PC-9 (cell line): ENCODE results near the gene GTPBP3. TPM values are rescaled to one million over a fixed set of nuclear protein-coding genes. Genes with fewer than 3 reads are reported as not detected.
A peak's percentile ranks its signal among the peaks of the same experiment; 100 is the strongest.

Source experiments
- BruUV-seq: library from RNA; stranded (reverse); fragments of 400-500 nt; replicated peaks from 2 replicates; lab custom pipeline; 2021; lab: Mats Ljungman, UMichigan
- CTCF ChIA-PET: fragments of 300-600 bp; sonication (Branson Sonifier 250); formaldehyde crosslinking; loops from one replicate; lab custom pipeline; 2022; ENCODE audit warnings: antibody characterized with exemption; lab: Charles Lee
- POLR2A ChIA-PET: fragments of 300-600 bp; sonication (Branson Sonifier 250); formaldehyde crosslinking; loops from one replicate; lab custom pipeline; 2022; ENCODE audit warnings: antibody characterized with exemption; ENCODE audit not compliant: unreplicated experiment; lab: Charles Lee
- DNase-seq, 2 experiments: peaks; one replicate each; pipeline versions ENCODE4 v3.0.0 to v3.0.0-alpha.2; 2015 to 2022; ENCODE audit warnings: mixed read lengths in 1 of 2
- H2AFZ ChIP-seq: fragments of 200-600 bp; sonication (generic); 2 replicates; pipeline ENCODE4 v1.8.1; 2017; ENCODE audit warnings: antibody characterized with exemption
- H3F3A ChIP-seq: fragments of 200-600 bp; sonication (generic); 2 replicates; pipeline ENCODE4 v1.8.1; 2017; ENCODE audit warnings: antibody characterized with exemption, mild to moderate bottlenecking, low read depth; ENCODE audit not compliant: insufficient read depth
- H3K27ac ChIP-seq: fragments of 200-600 bp; sonication (generic); 2 replicates; pipeline ENCODE4 v1.6.1; 2016; ENCODE audit warnings: mixed run types
- H3K27me3 ChIP-seq: fragments of 200-600 bp; sonication (generic); 2 replicates; pipeline ENCODE4 v1.6.1; 2016; ENCODE audit warnings: low read depth, mixed run types; ENCODE audit not compliant: insufficient read depth
- H3K36me3 ChIP-seq: fragments of 200-600 bp; sonication (generic); 2 replicates; pipeline ENCODE4 v1.6.1; 2016; ENCODE audit warnings: low read depth, mixed run types
- H3K4me1 ChIP-seq: fragments of 200-600 bp; sonication (generic); replicated peaks from 2 replicates; pipeline ENCODE4 v1.6.1; 2016; ENCODE audit warnings: mixed run types; ENCODE audit not compliant: insufficient read depth
- H3K4me2 ChIP-seq: fragments of 200-600 bp; sonication (generic); 2 replicates; pipeline ENCODE4 v1.6.1; 2017; ENCODE audit warnings: mixed run types
- H3K4me3 ChIP-seq: fragments of 200-600 bp; sonication (generic); 2 replicates; pipeline ENCODE4 v1.6.1; 2016; ENCODE audit warnings: mixed run types
- H3K79me2 ChIP-seq: fragments of 200-600 bp; sonication (generic); 2 replicates; pipeline ENCODE4 v1.6.1; 2017; ENCODE audit warnings: low read depth, mixed run types
- H3K9me2 ChIP-seq: fragments of 200-600 bp; sonication (generic); 2 replicates; pipeline ENCODE4 v1.8.1; 2017; ENCODE audit warnings: mild to moderate bottlenecking; ENCODE audit not compliant: insufficient read depth
- H3K9me3 ChIP-seq: fragments of 200-600 bp; sonication (generic); 2 replicates; pipeline ENCODE4 v1.8.1; 2016; ENCODE audit warnings: low read depth; ENCODE audit not compliant: insufficient read depth
- H4K20me1 ChIP-seq: fragments of 200-600 bp; sonication (generic); 2 replicates; pipeline ENCODE4 v1.8.1; 2017; ENCODE audit not compliant: insufficient read depth
- CTCF ChIP-seq: fragments of 200-600 bp; sonication (generic); conservative IDR thresholded peaks from 2 replicates; pipeline ENCODE4 v1.6.1; 2017; ENCODE audit warnings: mixed run types, antibody characterized with exemption, mild to moderate bottlenecking, moderate library complexity
- EZH2 ChIP-seq: fragments of 200-600 bp; sonication (generic); IDR thresholded peaks from 2 replicates; pipeline ENCODE4 v1.8.0; 2017; ENCODE audit warnings: antibody characterized with exemption, low read depth
- intact Hi-C: fragments of 100-400 bp; cut with micrococcal nuclease; formaldehyde crosslinking; loops from one replicate; pipeline ENCODE4 v1.10.0; 2022; ENCODE audit not compliant: unreplicated experiment
- total RNA-seq: library from RNA; stranded (reverse); gene quantifications from 2 replicates; pipeline ENCODE4 v1.2.3, GENCODE V29; 2021

GTPBP3 gene
- total RNA-seq, 1 experiment from 2014 or later: 50.7 TPM

- Histone ChIP-seq H4K20me1 (no peaks in the 10 kb centered on the region; the same call in 1 of the 2 replicates), H3K9me3 (no peaks in the 10 kb centered on the region), H3K36me3 (peaks cover 6% of the 10 kb centered on the region; the same call in 1 of the 2 replicates), H3K79me2 (peaks cover 14% of the 10 kb centered on the region), H3K27me3 (no peaks in the 10 kb centered on the region), H3K4me2 (no peak overlapping the region), H3K27ac (no peak overlapping the region), H3K4me1 (peaks cover 7% of the 10 kb centered on the region), H3K4me3 (no peak overlapping the region), H3F3A (peaks cover 48% of the 10 kb centered on the region; the same call in 1 of the 2 replicates), H2AFZ (no peak overlapping the region), H3K9me2 (no peaks in the 10 kb centered on the region)
- intact Hi-C loops: no loop called here
- no TSS peak for BruUV-seq
- TF ChIP-seq EZH2 (no peak), CTCF (no peak)
- POLR2A ChIA-PET: no interaction called here
- CTCF ChIA-PET: no interaction called here
- no peak for DNase-seq
Measured at GRCh38 chr19:17341845-17342244, 4.5 kb downstream of the GTPBP3 start.

GRCh38 chr19:17346109-17346671, 8.8 kb downstream of the GTPBP3 start:
- H3F3A ChIP-seq: peaks cover 38% of the 10 kb centered on the region; the same call in 1 of the 2 replicates
- H3K4me1 ChIP-seq: peaks cover 10% of the 10 kb centered on the region
- H3K36me3 ChIP-seq: peaks cover 5% of the 10 kb centered on the region; the same call in 1 of the 2 replicates
- ChIA-PET POLR2A (no interaction called here), CTCF (interaction anchor here (1.1 kb wide), 1 partner anchor 74 kb away, joined by 3 read pairs; the partner anchor contains the start of gene MVB12A)
- H3K27ac ChIP-seq: no peak overlapping the region
- 0 out of 2 replicates have a peak overlapping the region, but pooled peaks have one; percentile 6 for H3K4me2 ChIP-seq
- no TSS peak for BruUV-seq
- intact Hi-C loops: loop anchor here (1.0 to 5.0 kb wide), 3 partner anchors 40 to 511 kb away; partner anchors contain the start of gene RPL18A
- no peak for TF ChIP-seq EZH2
- TF ChIP-seq CTCF: peak; percentile 94
- H3K79me2 ChIP-seq: no peaks in the 10 kb centered on the region
- H3K9me3 ChIP-seq: no peaks in the 10 kb centered on the region
- peak in 1 of 2 experiments; percentile 79 for DNase-seq
- H4K20me1 ChIP-seq: no peaks in the 10 kb centered on the region
- no peaks in the 10 kb centered on the region for H3K9me2 ChIP-seq
- H3K27me3 ChIP-seq: no peaks in the 10 kb centered on the region
- H2AFZ ChIP-seq: no peak overlapping the region
- no peak overlapping the region for H3K4me3 ChIP-seq

- Histone ChIP-seq H3K9me3 (no peaks in the 10 kb centered on the region), H3K4me3 (no peak overlapping the region), H3K27me3 (no peaks in the 10 kb centered on the region), H2AFZ (no peak overlapping the region), H3K4me1 (peaks cover 10% of the 10 kb centered on the region), H3K27ac (no peak overlapping the region), H3K9me2 (no peaks in the 10 kb centered on the region), H3F3A (peaks cover 33% of the 10 kb centered on the region; the same call in 1 of the 2 replicates), H4K20me1 (no peaks in the 10 kb centered on the region), H3K36me3 (no peaks in the 10 kb centered on the region), H3K79me2 (no peaks in the 10 kb centered on the region), H3K4me2 (no peak overlapping the region)
- intact Hi-C loops: loop anchor here (5.0 kb wide), 1 partner anchor 510 kb away; the partner anchor contains the start of gene RPL18A
- TF ChIP-seq CTCF: no peak
- no peak for TF ChIP-seq EZH2
- CTCF ChIA-PET: interaction anchor here (0.6 kb wide), 1 partner anchor 419 kb away, joined by 3 read pairs; no protein-coding TSS in a partner anchor
- DNase-seq: no peak
- POLR2A ChIA-PET: no interaction called here
- BruUV-seq: no TSS peak
Measured at GRCh38 chr19:17347361-17347760, 10.0 kb downstream of the GTPBP3 start.
